Measurements from ENCODE around the gene LRRTM4.

GRCh38 chr2:77190721-77191346, 331.3 kb downstream of the LRRTM4 start:
- TF ChIP-seq CTCF (IDR thresholded peaks at IDR 0.05) = no peak
- no peak for TF ChIP-seq POLR2A (IDR thresholded peaks at IDR 0.05)

All from esophagus squamous epithelium (tissue), 4 donors.